Measurements from ENCODE around the gene SPRR1A. TPM values are rescaled to one million over a fixed set of nuclear protein-coding genes. Genes with fewer than 3 reads are reported as not detected.

SPRR1A gene
- total RNA-seq (2022; extraction: Qiagen RNA extraction), result not detected in 5 replicates

GRCh38 chr1:152983743-152984142 is at the start of gene SPRR1A:
Gene SPRR1A, plus strand, starts transcription at chr1:152984081. Its CDS starts 1,150 bp downstream, at chr1:152985231.

GRCh38 chr1:152946651-152947256 is 37.1 kb upstream of the SPRR1A start, which contains the start of gene SPRR5:
Gene SPRR5, plus strand, starts transcription at chr1:152947206. Its CDS starts 1,349 bp downstream, at chr1:152948555.

GRCh38 chr1:152970495-152970894 is 13.4 kb upstream of the SPRR1A start, which contains the start of gene SPRR4:
Gene SPRR4, plus strand, starts transcription at chr1:152970648. Its CDS starts 1,243 bp downstream, at chr1:152971891.

GRCh38 chr1:153001382-153001781 is 17.5 kb downstream of the SPRR1A start, which contains the start of gene SPRR3:
Gene SPRR3, plus strand, starts transcription at chr1:153001749. Its CDS starts 1,272 bp downstream, at chr1:153003021.

GRCh38 chr1:153030895-153031294 is 47.0 kb downstream of the SPRR1A start, which contains the start of gene SPRR1B:
Gene SPRR1B, plus strand, starts transcription at chr1:153031203. Its CDS starts 1,143 bp downstream, at chr1:153032346.

Other genes starting within 250 kb of the SPRR1A start
- gene KPRP, start 226.1 kb upstream of the SPRR1A start, total RNA-seq (2022; extraction: Qiagen RNA extraction), result not detected in 5 replicates
- gene LCE1F, start 208.9 kb upstream of the SPRR1A start, total RNA-seq (2022; extraction: Qiagen RNA extraction), result not detected in 5 replicates
- gene LCE1E, start 197.8 kb upstream of the SPRR1A start, total RNA-seq (2022; extraction: Qiagen RNA extraction), result 0.31 TPM in 1 of 5 replicates, not detected in the others
- not detected in 5 replicates for gene LCE1D, start 187.4 kb upstream of the SPRR1A start, total RNA-seq (2022; extraction: Qiagen RNA extraction)
- not detected in 5 replicates for gene LCE1C, start 177.4 kb upstream of the SPRR1A start, total RNA-seq (2022; extraction: Qiagen RNA extraction)
- gene LCE1B, start 172.1 kb upstream of the SPRR1A start, total RNA-seq (2022; extraction: Qiagen RNA extraction), result 0.07 TPM in 1 of 5 replicates, not detected in the others
- not detected in 5 replicates for gene LCE1A, start 156.6 kb upstream of the SPRR1A start, total RNA-seq (2022; extraction: Qiagen RNA extraction)
- gene LCE6A, start 141.2 kb upstream of the SPRR1A start, total RNA-seq (2022; extraction: Qiagen RNA extraction), result not detected in 5 replicates
- not detected in 5 replicates for gene LCE7A, start 124.1 kb upstream of the SPRR1A start, total RNA-seq (2022; extraction: Qiagen RNA extraction)
- gene SMCP, start 105.8 kb upstream of the SPRR1A start, total RNA-seq (2022; extraction: Qiagen RNA extraction), result not detected in 5 replicates
- gene IVL, start 75.5 kb upstream of the SPRR1A start, total RNA-seq (2022; extraction: Qiagen RNA extraction), result 0.03 to 0.06 TPM in 2 of 5 replicates, not detected in the others
- gene SPRR5, start 36.9 kb upstream of the SPRR1A start, total RNA-seq (2022; extraction: Qiagen RNA extraction), result not detected in 5 replicates
- gene SPRR4, start 13.4 kb upstream of the SPRR1A start, total RNA-seq (2022; extraction: Qiagen RNA extraction), result not detected in 5 replicates
- gene SPRR3, start 17.7 kb downstream of the SPRR1A start, total RNA-seq (2022; extraction: Qiagen RNA extraction), result not detected in 5 replicates
- gene SPRR1B, start 47.1 kb downstream of the SPRR1A start, total RNA-seq (2022; extraction: Qiagen RNA extraction), result not detected in 5 replicates
- 0.21 TPM in 1 of 5 replicates, not detected in the others for gene SPRR2D, start 57.0 kb downstream of the SPRR1A start, total RNA-seq (2022; extraction: Qiagen RNA extraction)
- gene SPRR2A, start 73.4 kb downstream of the SPRR1A start, total RNA-seq (2022; extraction: Qiagen RNA extraction), result not detected in 5 replicates
- not detected in 5 replicates for gene SPRR2B, start 87.5 kb downstream of the SPRR1A start, total RNA-seq (2022; extraction: Qiagen RNA extraction)
- gene SPRR2E, start 110.4 kb downstream of the SPRR1A start, total RNA-seq (2022; extraction: Qiagen RNA extraction), result not detected in 5 replicates
- gene SPRR2F, start 129.4 kb downstream of the SPRR1A start, total RNA-seq (2022; extraction: Qiagen RNA extraction), result not detected in 5 replicates
- gene SPRR2G, start 166.8 kb downstream of the SPRR1A start, total RNA-seq (2022; extraction: Qiagen RNA extraction), result not detected in 5 replicates
- not detected in 5 replicates for gene LELP1, start 219.3 kb downstream of the SPRR1A start, total RNA-seq (2022; extraction: Qiagen RNA extraction)
- not detected in 5 replicates for gene PRR9, start 233.5 kb downstream of the SPRR1A start, total RNA-seq (2022; extraction: Qiagen RNA extraction)

Data from A549 treated with CORT108297 at 1 μM for 4 hours (cell line).